GM18520 (cell line): ENCODE data around the gene LAT.

Source experiments
- ATAC-seq: cut with Tn5 transposase; IDR thresholded peaks from one replicate; pipeline ENCODE4 v1.9.1; 2021; ENCODE audit not compliant: unreplicated experiment

Gene LAT

GRCh38 chr16:29007730-29008593 is 23.1 kb downstream of the LAT start:
- no peak for ATAC-seq

- no peak for ATAC-seq
Measured at GRCh38 chr16:29009050-29009837, 24.4 kb downstream of the LAT start.

DNA sequence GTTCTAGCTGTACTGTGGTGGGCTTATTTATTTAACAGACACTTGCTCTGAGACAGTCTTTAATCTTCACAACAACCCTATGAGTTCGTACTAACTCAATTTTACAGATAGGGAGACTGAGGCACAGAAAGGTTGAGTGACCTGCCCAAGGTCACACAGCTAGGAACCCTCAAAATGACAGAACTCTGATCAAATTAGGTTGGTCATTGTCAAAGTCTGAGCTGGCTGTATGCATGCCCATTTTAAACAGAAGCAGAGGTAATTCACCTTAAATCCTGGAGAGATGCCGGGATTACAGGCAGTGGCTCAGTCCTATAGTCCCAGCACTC is 24.9 kb downstream of the LAT start:
- no peak for ATAC-seq

DNA sequence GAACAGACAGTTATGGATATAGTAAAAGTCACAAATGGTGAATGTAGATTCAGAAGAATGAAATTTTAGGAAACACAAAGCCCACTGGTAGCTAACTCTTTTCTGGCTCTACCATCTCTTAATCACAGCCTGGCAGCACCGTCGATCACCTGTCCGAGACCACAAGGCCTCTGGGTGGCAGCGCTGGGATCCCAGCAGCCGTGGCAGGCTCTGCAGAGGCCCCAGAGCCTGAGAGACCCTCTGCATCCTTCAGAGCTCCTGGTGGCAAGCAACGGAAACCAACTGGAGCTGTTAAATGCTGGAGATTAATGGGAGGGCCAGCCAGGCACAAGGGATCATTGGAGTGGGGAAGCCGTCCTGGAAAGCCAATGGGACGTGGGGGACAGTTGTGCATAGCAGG is 26.3 kb downstream of the LAT start:
- ATAC-seq = no peak

GRCh38 chr16:29011851-29012250 is 27.0 kb downstream of the LAT start:
- ATAC-seq = no peak

DNA sequence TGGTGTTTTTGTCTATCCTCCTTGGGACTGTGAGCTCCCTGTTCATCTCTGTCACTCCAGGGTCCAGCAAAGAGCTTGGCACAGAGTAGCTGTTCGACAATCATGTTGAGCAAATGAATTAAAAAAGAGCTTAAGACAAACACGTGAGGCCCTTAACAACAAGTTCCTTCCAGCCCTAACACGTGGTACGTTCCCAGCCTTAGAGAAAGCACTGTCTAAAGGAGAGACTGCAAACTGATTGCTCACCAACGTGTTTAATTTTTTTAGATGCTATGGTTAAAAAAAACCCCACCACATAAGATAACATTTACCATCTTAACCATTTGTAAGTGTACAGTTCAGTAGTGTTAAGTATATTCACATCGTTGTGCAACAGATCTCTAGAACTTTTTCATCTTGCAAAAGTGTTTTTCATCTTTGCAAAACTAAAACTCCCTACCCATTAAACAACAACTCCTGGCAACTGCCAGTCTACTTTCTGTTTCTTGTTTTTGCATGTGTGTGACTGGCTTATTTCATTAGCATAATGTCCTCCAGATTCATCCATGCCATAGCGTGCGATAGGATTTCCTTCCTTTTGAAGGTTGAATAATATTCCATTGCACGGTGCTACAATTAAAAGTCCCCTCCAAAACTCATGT is 28.2 kb downstream of the LAT start:
- no peak for ATAC-seq

- ATAC-seq = no peak
Measured at GRCh38 chr16:29014561-29015069, 29.8 kb downstream of the LAT start.

- ATAC-seq = no peak
Measured at GRCh38 chr16:29022196-29022595, 37.3 kb downstream of the LAT start.

DNA sequence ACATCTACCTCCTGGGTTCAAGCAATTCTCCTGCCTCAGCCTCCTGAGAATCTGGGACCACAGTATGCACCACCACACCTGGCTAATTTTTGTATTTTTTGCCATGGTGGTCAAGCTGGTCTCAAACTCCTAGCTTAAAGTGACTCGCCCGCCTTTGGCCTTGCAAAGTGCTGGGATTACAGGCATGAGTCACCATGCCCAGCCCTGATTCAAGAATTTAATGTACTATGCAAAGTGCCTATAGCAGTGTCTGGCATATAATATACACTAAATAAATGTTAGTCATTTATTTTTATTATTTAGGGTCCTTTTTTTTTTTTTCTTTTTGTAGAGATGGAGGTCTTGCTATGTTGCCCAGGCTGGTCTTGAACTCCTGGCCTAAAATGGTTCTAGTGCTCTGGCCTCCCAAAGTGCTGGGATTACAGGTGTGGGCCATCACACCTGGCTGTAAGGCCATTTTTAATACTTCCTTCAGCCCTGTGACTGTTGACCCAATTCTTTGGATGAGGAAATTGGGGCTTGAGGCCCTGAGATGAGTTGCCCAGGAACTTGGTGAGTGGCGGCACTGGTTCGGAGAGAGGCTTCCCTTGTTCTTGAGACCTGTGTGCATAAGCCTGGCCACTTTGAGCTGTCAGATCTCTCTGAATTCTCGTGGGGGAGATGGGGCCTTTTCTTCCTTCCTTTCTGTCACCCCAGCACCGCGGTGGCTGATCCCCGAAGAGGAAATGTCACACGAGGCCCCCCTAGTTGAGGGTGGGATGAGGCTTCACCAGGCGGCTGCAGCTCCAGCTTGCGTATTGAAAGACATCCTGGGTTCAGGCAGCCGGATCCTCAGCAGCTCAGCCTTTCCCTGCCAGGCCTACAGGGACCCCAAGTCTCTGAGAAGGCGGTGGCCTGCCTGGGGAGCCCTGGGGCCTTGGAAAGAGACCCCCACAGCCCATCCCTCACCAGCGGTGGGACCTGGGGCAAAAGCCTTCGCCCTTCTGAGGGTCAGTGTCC is 38.7 kb downstream of the LAT start:
- ATAC-seq = no peak

DNA sequence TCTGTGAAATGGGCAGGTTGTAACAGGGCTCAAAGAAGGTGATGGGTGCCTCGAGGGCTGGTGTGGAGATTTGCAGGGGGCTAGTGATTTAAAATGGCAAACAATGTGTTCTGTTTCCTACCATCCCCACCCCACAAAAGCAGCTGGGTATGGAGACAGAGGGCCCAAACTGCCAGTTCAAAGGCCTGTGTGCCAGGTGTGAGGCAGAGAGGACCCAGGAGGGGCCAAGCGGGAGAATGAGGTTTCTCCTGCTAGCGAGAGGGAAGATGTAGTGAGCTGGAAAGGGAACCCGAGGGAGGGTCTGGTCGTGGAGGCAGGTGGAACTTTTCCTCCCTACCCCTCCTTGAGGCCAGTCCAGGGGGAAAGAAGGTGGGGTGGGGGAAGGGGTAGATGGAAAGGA is 39.4 kb downstream of the LAT start:
- no peak for ATAC-seq

GRCh38 chr16:29025218-29025617 is 40.4 kb downstream of the LAT start:
- no peak for ATAC-seq

DNA sequence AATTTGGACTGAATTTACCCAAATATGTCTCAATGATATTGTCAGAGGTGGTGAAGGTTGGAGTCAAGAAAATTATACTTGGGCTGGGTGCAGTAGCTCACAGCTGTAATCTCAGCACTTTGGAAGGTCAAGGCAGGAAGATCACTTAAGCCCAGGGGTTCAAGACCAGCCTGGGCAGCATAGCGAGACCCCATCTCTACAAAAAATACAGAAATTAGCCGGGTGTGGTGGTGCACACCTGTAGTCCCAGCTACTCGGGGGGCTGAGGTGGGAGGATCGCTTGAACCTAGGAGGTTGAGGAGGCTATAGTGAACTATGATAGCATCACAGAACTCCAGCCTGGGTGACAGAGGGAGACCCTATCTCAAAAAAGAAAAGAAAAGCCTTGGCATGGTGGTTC is 40.9 kb downstream of the LAT start:
- no peak for ATAC-seq

DNA sequence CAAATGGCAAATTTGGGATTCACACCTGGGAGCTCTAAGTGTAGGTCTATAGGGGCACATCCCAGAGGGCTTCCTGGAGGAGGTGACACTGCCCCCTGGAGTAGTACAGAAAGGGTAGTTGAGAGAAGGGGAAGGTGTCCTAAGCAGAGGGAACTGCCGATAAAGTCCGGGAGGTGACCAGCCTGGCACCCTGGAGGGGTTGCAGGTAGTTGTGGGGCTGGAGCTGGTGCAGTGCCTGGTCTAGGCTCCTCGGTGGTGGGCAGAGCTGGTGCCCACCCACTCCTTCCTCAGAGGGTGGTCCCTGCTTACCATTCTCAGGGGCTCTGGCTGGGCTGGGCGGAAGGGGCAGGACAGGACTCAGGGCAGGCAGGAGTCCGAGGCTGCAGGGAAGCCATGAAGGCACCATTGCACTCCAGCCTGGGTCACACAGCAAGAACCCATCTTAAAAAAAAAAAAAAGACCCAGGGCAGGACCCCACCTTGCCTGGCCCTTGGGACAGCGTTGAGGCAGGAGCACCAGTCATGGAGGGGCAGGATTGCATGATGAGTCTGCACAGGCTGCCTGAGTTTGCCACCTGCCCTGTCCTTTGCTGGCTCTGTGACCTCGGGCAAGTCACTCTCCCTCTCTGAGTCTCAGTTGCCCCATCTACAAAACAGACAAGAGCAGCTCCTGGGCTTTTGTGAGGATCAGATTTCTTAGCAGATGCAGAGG is 43.8 kb downstream of the LAT start:
- ATAC-seq = no peak

DNA sequence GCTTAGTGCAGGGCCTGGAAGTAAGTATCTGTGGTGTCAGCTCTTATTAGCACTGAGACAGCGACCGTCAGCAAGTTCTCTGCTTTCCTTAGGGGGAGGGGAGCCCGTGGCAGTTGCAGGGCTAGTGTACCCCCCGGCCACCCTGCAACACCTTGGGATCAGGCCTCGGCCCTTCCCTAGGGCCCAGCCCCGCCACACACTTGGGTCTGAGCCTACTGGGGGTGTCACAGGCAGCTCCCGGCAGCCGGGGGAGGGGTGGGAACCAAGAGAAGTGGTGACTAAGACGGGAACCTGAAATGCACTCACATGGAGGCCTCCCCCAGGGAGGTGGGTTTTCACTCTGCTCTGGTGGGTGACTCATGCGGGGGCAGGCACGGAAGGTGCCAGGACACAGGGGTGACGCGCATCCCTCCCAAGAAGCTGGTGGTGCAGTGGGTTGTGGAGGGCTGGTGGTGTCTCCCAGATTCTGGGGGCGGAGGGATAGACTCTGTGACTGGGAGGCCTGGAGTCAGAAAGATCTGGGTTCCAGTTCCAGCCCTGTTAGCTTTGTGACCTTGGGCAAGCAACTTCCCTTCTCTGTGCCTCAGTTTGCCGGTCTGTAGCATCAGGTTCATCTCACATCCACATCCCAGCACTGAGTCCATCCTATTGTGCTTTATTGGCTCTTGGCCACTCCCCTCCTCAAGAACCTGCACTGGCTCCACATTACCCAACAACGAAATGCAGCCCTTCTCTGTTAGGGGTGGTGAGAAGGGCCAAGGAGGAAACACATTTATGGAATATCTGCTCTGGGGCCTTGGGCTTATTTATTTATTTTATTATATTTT is 44.5 kb downstream of the LAT start:
- ATAC-seq = no peak

GRCh38 chr16:29030086-29030840 is 45.4 kb downstream of the LAT start:
- no peak for ATAC-seq
